Measurements from ENCODE around the gene GLOD4.
"Not testable (repeated sequence)": the region's sequence is repeated elsewhere in the genome, so short reads cannot be mapped to it uniquely, and the experiment has no call there.

The GLOD4 gene

DNA sequence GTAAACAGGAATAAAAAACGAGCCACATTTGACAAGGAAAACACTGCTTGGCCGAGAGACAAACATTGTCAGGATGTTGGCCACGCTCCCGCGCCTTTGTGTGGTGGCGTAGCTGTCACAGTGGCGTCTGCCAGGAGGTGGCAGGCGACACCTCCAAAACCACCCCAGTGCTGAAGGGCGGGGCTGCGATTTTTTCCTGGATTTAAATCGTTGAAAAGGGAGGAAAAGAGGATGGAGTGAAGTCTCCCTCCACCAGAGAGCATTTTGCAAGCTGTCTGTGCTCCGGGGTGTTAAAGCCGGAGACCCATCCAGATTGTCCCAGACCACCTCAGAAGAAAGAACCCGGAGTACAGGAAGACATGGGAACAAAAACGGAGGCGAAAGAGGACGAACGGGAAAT, 12.8 kb upstream of the GLOD4 start:
- Histone ChIP-seq H3K9me3 (ENCODE audit: control insufficient read depth, low read length) (no peaks in the 10 kb centered on the region), H3K27ac (ENCODE audit: insufficient read depth, low read depth, low read length, poor library complexity, severe bottlenecking) (no peak overlapping the region)
- WGBS, 2 experiments, result 37 to 40% methylated on average over 18 of the region's 18 CpGs

DNA sequence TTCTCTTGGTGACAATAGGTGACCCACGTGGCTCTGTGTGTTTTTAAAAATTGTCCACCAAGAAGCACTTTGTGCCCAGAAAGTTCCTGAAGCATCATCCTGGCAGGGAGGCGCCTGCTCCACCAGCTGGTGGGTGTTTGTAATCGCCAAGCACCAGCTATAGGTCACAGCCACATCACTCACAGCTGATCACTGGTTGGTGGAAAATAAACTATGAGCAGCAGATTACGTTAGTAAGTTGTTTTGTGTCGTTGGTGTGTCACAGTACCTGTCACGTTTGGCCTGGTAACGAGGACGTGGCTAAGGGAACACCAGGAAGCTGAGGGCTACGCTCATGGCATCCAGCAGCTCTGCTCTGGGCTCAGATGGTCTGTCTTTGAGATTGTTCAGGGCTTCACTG, 10.2 kb upstream of the GLOD4 start:
- H3K27ac ChIP-seq (ENCODE audit: insufficient read depth, low read depth, low read length, poor library complexity, severe bottlenecking), result no peak overlapping the region

More for the DNA sequence above, 12.8 kb upstream of the GLOD4 start:
- Histone ChIP-seq H3K27me3 (ENCODE audit: control insufficient read depth, insufficient read depth, low read length, poor library complexity, severe bottlenecking) (no peaks in the 10 kb centered on the region), H3K4me3 (ENCODE audit: insufficient read depth, low read depth, low read length) (no peak overlapping the region), H3K4me1 (ENCODE audit: control insufficient read depth, insufficient read depth, low read length) (peaks cover 6% of the 10 kb centered on the region), H3K36me3 (ENCODE audit: control insufficient read depth, insufficient read depth, low read length) (peaks cover 5% of the 10 kb centered on the region)

DNA sequence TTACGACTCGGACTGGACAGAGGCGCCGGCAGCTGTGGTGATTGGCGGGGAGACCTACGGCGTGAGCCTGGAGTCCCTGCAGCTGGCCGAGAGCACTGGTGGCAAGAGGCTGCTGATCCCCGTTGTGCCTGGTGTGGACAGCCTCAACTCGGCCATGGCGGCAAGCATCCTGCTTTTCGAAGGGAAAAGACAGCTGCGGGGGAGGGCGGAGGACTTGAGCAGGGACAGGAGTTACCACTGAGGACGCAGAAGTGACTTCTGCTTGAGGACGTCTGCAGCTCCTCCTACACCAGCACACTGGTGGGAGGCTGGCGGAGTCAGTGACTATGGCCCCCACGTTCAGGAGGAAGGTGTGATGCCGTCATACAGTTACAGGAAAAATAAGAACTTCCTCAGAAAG, 9.7 kb upstream of the GLOD4 start:
- WGBS, 2 experiments, result 95 to 96% methylated on average over 19 of the region's 19 CpGs
- Histone ChIP-seq H3K4me3 (ENCODE audit: insufficient read depth, low read depth, low read length) (no peak overlapping the region), H3K27me3 (ENCODE audit: control insufficient read depth, insufficient read depth, low read length, poor library complexity, severe bottlenecking) (no peaks in the 10 kb centered on the region), H3K9me3 (ENCODE audit: control insufficient read depth, low read length) (no peaks in the 10 kb centered on the region), H3K4me1 (ENCODE audit: control insufficient read depth, insufficient read depth, low read length) (peaks cover 6% of the 10 kb centered on the region), H3K36me3 (ENCODE audit: control insufficient read depth, insufficient read depth, low read length) (peaks cover 14% of the 10 kb centered on the region), H3K27ac (ENCODE audit: insufficient read depth, low read depth, low read length, poor library complexity, severe bottlenecking) (no peak overlapping the region)

More for the DNA sequence above, 10.2 kb upstream of the GLOD4 start:
- no peak overlapping the region for H3K4me3 ChIP-seq (ENCODE audit: insufficient read depth, low read depth, low read length)
- H3K27me3 ChIP-seq (ENCODE audit: control insufficient read depth, insufficient read depth, low read length, poor library complexity, severe bottlenecking), result no peaks in the 10 kb centered on the region
- H3K36me3 ChIP-seq (ENCODE audit: control insufficient read depth, insufficient read depth, low read length), result peaks cover 14% of the 10 kb centered on the region
- peaks cover 6% of the 10 kb centered on the region for H3K4me1 ChIP-seq (ENCODE audit: control insufficient read depth, insufficient read depth, low read length)
- 93 to 94% methylated on average over 9 of the region's 9 CpGs for WGBS, 2 experiments
- H3K9me3 ChIP-seq (ENCODE audit: control insufficient read depth, low read length), result no peaks in the 10 kb centered on the region

DNA sequence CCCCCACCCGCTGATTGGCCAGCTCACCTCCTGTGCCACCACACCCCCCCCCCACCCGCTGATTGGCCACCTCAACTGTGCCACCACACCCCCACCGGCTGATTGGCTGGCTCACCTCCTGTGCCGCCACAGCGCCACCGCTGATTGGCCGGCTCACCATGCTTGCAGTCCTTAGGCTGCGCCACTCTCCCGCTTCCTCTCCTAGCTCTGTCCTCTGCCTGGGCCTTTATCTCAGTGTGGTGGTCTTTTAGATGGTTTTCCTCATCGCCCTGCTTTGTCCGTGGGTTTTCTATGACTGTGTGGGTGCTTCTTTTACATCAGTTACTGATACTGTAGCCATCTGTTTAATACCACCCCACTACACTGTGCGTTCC, 8.8 kb upstream of the GLOD4 start:
- not testable (repeated sequence) for H3K27me3 ChIP-seq (ENCODE audit: control insufficient read depth, insufficient read depth, low read length, poor library complexity, severe bottlenecking); H3K27ac ChIP-seq (ENCODE audit: insufficient read depth, low read depth, low read length, poor library complexity, severe bottlenecking); H3K4me3 ChIP-seq (ENCODE audit: insufficient read depth, low read depth, low read length); H3K9me3 ChIP-seq (ENCODE audit: control insufficient read depth, low read length); H3K4me1 ChIP-seq (ENCODE audit: control insufficient read depth, insufficient read depth, low read length)
- WGBS, 2 experiments, result 95 to 96% methylated on average over 8 to 10 of the region's 12 CpGs
- H3K36me3 ChIP-seq (ENCODE audit: control insufficient read depth, insufficient read depth, low read length), result peaks cover 14% of the 10 kb centered on the region

DNA sequence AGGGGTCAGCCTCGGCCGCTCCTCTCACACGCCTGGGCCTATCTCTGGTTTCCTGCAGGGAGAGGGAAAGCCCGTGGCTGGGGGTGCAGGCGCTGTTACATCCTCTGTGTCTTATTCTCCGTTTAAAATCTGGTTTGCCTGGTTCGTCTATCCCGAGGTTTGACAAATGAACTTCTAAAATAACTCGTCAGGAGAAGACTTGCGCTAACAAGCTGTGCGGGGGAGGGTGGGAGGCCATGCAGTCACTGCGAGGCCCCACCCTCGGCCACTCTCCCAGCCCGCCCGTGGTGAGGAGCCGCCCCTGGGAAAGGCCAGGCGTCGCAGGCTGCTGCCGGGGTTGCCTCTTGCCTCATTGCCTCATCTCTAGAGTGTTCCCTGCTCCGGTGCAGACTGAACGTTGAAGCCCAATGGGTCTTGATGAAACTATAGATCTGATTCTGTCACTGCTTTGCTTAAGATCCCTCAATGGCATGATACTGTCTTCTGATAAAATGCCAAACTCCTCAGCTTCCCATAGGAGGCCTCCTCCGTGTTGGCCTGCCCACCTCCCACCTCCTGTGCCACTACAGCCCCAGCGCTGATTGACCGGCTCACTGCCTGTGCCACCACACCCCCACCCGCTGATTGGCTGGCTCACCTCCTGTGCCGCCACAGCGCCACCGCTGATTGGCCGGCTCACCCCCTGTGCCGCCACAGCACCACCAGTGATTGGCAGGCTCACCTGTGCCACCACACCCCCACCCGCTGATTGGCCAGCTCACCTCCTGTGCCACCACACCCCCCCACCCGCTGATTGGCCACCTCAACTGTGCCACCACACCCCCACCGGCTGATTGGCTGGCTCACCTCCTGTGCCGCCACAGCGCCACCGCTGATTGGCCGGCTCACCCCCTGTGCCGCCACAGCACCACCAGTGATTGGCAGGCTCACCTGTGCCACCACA, 8.1 kb upstream of the GLOD4 start:
- not testable (repeated sequence) for H3K4me1 ChIP-seq (ENCODE audit: control insufficient read depth, insufficient read depth, low read length); H3K27ac ChIP-seq (ENCODE audit: insufficient read depth, low read depth, low read length, poor library complexity, severe bottlenecking)
- WGBS, 2 experiments, result 87 to 89% methylated on average over 29 to 36 of the region's 38 CpGs

DNA sequence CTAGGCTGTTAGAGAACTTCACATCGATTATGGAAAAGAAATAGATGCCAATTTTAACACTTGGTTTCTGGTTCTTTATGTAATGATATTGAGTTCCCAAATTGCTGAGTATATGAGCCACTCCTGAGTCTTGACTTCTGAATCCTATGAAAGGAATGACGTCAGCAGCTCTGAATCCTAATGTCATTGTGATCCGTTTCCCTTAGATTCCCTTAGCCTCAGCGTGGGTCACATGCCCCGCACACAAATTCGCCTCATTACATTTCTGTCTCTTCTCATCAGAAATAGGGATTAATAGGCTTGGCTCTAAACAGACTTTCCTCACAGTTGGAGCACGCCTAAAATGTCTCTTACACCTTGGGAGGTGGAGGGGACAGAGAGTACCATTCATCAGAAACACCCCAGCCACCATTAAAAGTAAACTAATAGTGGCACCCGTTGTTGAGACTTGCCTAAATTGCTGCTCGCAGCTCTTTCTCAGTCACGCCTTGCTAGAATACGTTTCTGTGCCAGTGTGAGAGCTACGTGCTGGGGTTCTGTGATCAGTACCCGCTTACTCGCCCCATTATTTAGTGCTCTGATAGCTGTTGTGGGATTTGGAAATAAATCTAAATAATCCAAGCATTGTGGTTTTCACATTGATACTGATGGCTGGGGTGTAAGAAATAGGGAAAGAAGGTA, 7.2 kb upstream of the GLOD4 start:
- no peak overlapping the region for H3K4me3 ChIP-seq (ENCODE audit: insufficient read depth, low read depth, low read length)
- peaks cover 14% of the 10 kb centered on the region for H3K36me3 ChIP-seq (ENCODE audit: control insufficient read depth, insufficient read depth, low read length)
- WGBS, 2 experiments, result 94 to 97% methylated on average over 14 of the region's 14 CpGs
- no peaks in the 10 kb centered on the region for H3K27me3 ChIP-seq (ENCODE audit: control insufficient read depth, insufficient read depth, low read length, poor library complexity, severe bottlenecking)
- no peaks in the 10 kb centered on the region for H3K4me1 ChIP-seq (ENCODE audit: control insufficient read depth, insufficient read depth, low read length)
- H3K9me3 ChIP-seq (ENCODE audit: control insufficient read depth, low read length), result no peaks in the 10 kb centered on the region
- H3K27ac ChIP-seq (ENCODE audit: insufficient read depth, low read depth, low read length, poor library complexity, severe bottlenecking), result no peak overlapping the region

More for the DNA sequence above, 8.1 kb upstream of the GLOD4 start:
- not testable (repeated sequence) for H3K9me3 ChIP-seq (ENCODE audit: control insufficient read depth, low read length); H3K27me3 ChIP-seq (ENCODE audit: control insufficient read depth, insufficient read depth, low read length, poor library complexity, severe bottlenecking); H3K4me3 ChIP-seq (ENCODE audit: insufficient read depth, low read depth, low read length)
- peaks cover 14% of the 10 kb centered on the region for H3K36me3 ChIP-seq (ENCODE audit: control insufficient read depth, insufficient read depth, low read length)

DNA sequence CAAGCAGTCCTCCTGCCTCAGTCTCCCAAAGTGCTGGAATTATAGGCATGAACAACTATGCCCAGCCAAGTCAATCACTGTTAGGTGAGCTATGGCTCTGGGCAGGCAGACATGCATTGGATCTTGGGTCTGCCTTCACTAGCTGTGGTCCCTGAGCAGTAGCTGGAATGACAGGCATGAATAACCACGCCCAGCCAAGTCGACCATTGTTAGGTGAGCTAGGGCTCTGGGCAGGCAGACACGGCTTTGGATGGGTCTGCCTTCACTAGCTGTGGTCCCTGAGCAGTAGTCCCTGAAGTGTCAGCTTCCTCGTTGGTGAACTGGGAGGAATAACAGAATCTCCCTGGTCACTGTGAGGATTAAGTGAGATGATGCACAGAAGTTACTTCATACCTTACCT, 6.5 kb upstream of the GLOD4 start:
- peaks cover 14% of the 10 kb centered on the region for H3K36me3 ChIP-seq (ENCODE audit: control insufficient read depth, insufficient read depth, low read length)
- H3K27me3 ChIP-seq (ENCODE audit: control insufficient read depth, insufficient read depth, low read length, poor library complexity, severe bottlenecking), result no peaks in the 10 kb centered on the region
- H3K27ac ChIP-seq (ENCODE audit: insufficient read depth, low read depth, low read length, poor library complexity, severe bottlenecking), result no peak overlapping the region
- no peaks in the 10 kb centered on the region for H3K9me3 ChIP-seq (ENCODE audit: control insufficient read depth, low read length)
- no peaks in the 10 kb centered on the region for H3K4me1 ChIP-seq (ENCODE audit: control insufficient read depth, insufficient read depth, low read length)
- WGBS, 2 experiments, result 92 to 94% methylated on average over 4 of the region's 4 CpGs
- H3K4me3 ChIP-seq (ENCODE audit: insufficient read depth, low read depth, low read length), result no peak overlapping the region

DNA sequence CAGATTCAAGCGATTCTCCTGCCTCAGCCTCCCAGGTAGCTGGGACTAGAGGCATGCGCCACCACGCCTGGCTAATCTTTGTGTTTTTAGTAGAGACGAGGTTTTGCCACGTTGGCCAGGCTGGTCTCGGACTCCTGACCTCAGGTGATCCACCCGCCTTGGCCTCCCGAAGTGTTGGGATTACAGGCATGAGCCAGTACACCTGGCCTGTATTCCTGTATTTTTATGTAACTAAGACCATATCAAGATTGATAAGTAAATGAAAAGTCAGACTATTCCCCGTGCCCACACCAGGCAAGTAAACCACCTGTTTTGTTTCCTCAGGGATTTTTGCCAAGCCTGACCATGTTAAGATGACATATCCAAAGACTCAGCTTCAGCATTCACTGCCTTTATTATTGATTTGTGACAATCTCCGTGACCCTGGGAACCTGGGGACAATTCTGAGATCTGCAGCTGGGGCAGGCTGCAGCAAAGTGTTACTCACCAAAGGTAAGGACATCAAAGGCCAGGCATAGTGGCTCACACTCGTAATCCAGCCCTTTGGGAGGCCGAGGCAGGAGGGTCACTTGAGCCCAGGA, 5.7 kb upstream of the GLOD4 start:
- Histone ChIP-seq H3K27me3 (ENCODE audit: control insufficient read depth, insufficient read depth, low read length, poor library complexity, severe bottlenecking) (no peaks in the 10 kb centered on the region), H3K36me3 (ENCODE audit: control insufficient read depth, insufficient read depth, low read length) (peaks cover 14% of the 10 kb centered on the region), H3K4me1 (ENCODE audit: control insufficient read depth, insufficient read depth, low read length) (no peaks in the 10 kb centered on the region), H3K27ac (ENCODE audit: insufficient read depth, low read depth, low read length, poor library complexity, severe bottlenecking) (no peak overlapping the region), H3K4me3 (ENCODE audit: insufficient read depth, low read depth, low read length) (no peak overlapping the region), H3K9me3 (ENCODE audit: control insufficient read depth, low read length) (no peaks in the 10 kb centered on the region)
- WGBS, 2 experiments, result 93% methylated on average over 12 of the region's 12 CpGs

DNA sequence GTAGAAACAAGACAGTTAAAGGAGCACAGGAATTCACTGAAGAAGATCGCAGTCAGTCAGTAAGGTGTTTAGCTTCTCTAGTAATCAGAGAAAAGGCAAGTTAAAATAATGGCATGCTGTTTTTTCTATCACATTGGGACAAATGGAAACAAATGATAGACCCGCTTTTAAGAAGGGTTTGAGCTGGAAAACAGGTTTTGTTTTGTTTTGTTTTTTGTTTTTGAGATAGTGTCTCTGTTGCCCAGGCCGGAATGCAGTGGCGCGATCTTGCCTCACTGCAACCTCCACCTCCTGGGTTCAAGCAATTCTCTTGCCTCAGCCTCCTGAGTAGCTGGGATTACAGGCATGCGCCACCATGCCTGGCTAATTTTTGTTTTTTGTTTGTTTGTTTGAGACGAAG, 3.8 kb upstream of the GLOD4 start:
- H3K4me3 ChIP-seq (ENCODE audit: insufficient read depth, low read depth, low read length); H3K36me3 ChIP-seq (ENCODE audit: control insufficient read depth, insufficient read depth, low read length); H3K4me1 ChIP-seq (ENCODE audit: control insufficient read depth, insufficient read depth, low read length); H3K27me3 ChIP-seq (ENCODE audit: control insufficient read depth, insufficient read depth, low read length, poor library complexity, severe bottlenecking); H3K27ac ChIP-seq (ENCODE audit: insufficient read depth, low read depth, low read length, poor library complexity, severe bottlenecking); H3K9me3 ChIP-seq (ENCODE audit: control insufficient read depth, low read length): not testable (repeated sequence)
- 86 to 91% methylated on average over 7 of the region's 7 CpGs for WGBS, 2 experiments

DNA sequence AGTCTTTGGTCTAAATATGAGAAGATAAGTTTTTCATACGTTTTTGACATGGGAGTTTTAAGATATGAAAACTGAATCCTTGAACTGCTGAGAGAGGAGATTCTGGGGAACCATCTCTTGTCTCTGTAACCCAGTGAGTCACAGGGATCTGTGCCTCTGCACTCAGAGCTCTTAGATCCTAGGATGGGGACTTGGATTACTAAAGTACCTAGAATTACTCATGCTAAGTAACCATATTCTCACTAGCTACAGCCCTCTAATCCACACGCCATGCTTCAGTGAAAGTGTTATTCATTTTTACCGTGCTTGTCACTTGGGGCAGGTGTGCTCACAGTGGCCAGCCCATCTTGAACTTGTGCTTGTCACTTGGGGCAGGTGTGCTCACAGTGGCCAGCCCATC, 2.1 kb upstream of the GLOD4 start:
- Histone ChIP-seq H3K27ac (ENCODE audit: insufficient read depth, low read depth, low read length, poor library complexity, severe bottlenecking) (no peak overlapping the region), H3K4me1 (ENCODE audit: control insufficient read depth, insufficient read depth, low read length) (no peaks in the 10 kb centered on the region), H3K4me3 (ENCODE audit: insufficient read depth, low read depth, low read length) (no peak overlapping the region), H3K27me3 (ENCODE audit: control insufficient read depth, insufficient read depth, low read length, poor library complexity, severe bottlenecking) (no peaks in the 10 kb centered on the region), H3K36me3 (ENCODE audit: control insufficient read depth, insufficient read depth, low read length) (peaks cover 5% of the 10 kb centered on the region), H3K9me3 (ENCODE audit: control insufficient read depth, low read length) (no peaks in the 10 kb centered on the region)
- WGBS, 2 experiments, result 90 to 97% methylated on average over 3 of the region's 3 CpGs
